Measurements from ENCODE around the gene MGAT5.
"Not testable (repeated sequence)": the region's sequence is repeated elsewhere in the genome, so short reads cannot be mapped to it uniquely, and the experiment has no call there.

Gene MGAT5

DNA sequence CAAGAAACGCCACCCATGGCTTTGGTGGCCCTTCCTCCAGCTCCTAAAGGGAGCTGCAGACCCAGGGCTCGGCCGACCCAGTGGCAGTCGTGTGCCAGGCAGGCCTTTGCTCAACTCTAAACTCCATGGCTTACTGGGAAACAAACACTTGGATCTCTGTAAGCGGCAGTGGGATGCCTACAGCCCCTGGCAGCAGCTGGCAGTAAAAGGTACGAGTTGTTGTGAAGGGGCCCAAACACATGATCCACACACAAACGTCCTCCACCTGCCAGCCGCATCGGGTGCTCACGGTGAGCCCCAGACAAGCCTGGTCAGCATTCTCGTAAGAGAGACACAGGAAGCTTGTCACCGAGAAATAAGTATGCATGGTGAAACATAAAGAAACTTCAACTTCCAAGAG, 214.9 kb downstream of the MGAT5 start:
- no peak for DNase-seq (ENCODE audit: low read depth)

DNA sequence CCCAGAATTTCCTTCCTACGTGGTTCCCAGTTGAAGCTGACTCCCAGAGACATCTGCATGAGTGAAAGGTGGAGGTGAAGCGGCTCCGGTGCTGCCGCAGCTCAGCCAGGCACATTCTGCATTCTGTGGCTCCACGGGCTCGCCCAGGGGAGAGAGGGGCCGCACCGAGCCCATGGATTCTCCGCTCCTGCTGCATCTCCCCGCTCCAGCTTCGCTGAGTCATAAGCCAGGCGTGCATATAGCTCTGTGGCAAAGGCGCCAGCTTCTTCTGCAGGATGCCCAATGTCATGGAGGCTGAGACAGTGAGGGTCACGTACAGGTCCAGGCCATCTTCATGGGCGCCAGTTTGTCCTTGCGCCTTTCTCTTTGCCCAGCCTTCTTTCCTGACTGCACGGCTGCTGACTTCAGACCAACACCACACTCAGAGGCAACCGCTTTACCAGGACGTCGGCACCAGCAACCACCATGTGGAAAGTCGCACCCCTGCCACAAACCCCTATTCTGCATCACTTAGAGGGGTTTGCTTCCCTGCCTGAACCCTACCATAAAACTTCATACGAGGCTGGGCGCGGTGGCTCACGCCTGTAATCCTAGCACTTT, 215.7 kb downstream of the MGAT5 start:
- DNase-seq (ENCODE audit: low read depth): no peak

DNA sequence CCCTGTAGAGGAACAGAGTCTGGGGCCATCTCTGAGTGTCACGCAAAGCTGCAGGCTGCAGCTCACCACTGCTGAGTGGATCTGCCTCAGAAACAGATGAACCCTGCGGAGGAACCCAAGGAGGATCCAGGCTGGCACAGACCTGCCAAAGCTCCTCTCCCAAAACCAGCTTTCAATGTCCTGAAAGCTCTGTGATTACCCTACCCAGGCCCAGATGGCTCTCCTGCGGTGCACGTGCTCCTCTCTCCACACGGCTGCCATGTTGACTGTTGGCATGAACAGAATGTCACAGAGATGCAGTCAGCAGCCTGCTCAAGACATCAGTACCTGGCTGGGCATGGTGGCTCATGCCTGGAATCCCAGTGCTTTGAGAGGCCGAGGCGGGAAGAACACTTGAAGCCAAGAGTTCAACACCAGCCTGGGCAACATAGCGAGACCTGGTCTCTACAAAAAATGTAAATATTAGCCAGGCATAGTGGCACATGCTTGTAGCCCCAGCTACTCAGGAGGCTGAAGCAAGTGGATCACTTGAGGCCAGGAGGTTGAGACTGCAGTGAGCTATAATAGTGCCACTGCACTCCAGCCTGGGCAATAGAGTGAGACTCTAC, 216.8 kb downstream of the MGAT5 start:
- no peak for DNase-seq (ENCODE audit: low read depth)

DNA sequence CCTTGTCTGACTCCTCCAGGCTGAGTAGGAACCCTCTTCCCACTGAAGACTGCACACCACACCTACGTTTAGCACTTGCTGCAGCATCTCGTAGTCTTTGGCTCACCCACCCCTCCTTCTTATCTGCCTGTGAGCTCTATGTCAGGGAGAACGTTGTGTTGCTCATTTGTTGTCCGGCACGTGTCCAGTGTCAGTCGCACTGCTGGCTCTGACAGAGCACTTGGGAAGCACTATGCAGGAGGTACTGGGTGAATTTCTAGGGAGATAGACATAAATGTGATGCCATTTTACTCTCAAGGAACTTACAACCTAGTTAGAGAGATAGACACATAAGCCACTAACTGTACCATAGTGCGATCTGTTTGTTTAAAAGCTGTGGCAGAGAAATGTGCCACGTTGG, 223.1 kb downstream of the MGAT5 start:
- DNase-seq (ENCODE audit: low read depth): not testable (repeated sequence)

DNA sequence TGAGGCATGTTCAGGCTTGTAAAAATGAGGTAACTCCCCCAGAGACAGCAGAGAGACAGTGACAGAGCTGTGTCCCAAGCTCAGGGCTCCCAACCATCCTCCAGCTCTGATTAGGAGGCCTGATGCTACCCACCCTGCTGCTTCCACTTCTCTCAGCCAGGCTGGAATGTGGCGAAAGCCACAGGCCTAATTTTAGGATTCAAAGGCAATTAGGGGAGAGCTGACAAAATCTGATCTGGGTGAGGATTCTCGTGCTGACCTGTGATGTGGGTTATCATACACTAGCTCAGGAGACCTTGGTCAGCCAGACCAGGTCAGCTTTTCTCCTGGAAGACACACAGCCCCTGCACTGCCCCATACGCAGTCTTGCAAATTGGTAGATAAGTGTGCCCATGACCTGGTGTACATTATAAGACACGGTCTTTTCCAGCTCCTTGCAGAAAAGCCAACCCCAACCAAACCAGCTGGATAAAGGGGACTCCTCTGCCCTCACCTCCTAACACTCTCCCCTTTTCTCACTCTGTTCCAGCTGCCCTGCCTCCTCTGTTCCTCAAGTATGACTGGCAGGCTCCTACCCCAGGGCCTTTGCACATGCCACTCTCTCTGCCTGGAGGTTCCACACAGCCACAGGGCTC, 225.9 kb downstream of the MGAT5 start:
- no peak for DNase-seq (ENCODE audit: low read depth)

DNA sequence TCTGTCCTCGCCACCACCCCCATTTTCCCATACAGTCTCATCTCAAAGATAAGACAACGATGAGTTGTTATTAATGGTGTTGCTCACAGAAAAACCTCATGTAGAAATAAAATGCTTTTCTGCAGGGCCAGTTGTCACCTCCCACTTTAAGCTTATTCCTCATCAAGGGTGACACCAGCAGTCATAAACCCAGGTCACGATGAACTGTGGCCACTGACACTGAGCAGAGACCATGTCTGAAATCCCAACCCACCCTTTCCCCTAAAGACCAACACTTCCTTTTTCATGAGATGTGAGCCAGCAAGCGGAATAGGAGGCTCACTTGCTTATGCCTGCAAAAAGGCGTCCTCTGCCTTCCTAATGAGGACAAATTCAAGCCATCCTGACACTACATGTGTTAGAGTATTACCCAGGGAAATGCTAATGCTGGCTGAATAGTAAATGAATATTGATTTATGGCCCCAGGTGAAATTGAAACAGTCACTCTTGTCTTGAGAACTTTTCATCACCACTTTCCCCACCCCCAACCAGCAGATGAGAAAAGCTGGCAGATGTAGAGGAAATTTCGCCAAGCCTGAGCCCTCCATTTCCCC, 228.4 kb downstream of the MGAT5 start:
- no peak for DNase-seq (ENCODE audit: low read depth)

DNA sequence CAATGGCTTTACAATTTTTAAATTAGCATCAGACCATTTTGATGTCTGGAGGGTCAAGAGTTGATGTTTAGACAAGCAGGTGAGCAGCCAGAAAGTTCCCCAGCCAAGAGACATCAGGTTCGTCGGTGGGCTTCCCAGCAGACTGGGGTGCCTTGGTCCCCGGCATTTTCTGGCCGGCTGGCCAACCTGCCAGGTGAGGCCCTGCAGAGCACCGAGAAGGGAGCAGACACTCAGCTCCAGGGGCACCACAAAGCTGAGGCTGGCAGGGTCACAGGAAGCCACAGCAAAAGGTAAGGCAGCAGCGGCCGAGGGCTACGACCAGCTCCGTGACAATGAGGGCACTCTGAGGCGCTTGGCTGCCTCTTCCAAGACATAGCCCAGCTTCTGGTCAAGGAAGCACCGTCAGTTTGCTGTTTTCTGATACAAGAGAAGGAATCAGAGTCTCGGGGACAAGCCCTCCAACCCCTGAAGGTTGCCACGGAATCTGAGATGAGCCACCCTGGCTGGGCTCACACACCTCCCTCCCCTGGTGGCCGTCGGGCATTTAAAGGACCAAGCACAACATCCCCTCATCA, 229.0 kb downstream of the MGAT5 start:
- DNase-seq (ENCODE audit: low read depth): no peak

DNA sequence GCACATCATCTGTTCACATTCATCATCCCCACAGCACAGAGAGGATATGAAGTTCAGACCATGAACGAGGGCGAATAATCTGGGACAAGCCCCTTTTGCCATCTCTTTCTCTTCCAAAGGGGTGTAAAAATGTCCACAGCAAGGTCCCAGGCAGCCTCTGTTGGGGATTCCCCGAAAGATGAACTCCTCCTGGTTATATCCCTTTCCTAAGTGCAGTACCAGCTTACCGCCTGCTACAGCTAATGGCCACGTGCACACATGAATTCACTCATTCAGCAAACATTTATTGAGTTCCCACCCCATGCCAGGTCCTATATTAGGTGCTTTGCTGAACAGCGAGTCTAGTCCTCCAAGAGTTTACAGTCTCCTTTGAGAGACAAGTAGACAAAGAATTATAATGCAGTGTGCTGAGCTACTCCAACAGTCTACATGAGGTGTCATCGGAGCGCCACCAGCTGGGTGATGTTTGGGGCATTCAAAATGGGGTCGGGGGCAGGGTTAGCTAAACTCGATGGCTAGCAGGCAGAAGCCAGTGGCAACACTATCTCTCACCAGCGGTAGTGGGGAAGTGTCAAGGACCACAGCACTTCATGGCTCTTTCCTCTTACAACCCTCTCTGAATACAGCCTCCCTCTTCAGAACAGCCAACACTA, 236.0 kb downstream of the MGAT5 start:
- DNase-seq (ENCODE audit: low read depth): no peak

DNA sequence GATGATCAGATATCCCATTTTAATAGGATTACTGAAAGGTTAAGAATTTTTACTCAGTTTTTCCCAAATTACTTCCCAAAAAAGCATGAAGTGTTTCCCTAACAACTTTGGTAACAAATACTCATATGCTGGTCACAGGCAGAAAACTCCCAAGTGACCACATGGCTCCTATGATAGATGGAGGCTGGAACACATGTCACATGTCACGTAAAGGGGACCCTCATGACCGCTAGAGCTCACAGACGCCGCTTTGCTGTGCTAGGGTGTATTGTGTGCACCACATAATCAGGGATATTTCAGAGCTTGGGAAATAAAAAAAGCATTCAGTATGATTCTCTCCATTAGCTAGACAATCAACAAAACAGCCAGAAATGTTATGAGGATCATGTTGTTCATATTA, 236.7 kb downstream of the MGAT5 start:
- DNase-seq (ENCODE audit: low read depth): no peak

DNA sequence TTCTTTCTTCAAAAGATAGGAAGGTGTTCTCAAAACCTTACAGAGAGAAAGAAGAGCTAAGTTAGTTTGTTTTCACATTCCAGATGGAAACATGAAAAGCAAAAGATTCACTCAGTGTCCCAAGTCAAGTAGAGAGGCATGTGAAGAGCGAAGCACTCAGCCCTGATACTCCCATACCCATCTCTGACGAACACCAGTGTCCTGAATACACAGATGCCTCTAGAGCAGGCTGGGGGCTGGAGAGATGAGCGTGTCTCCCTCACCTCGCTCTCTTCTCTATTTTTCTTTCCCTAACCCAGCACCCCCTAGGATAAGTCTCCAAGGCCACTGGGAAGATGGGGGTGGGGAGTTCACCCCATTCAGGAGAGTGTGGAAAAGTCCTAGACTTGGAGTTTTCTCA, 237.2 kb downstream of the MGAT5 start:
- DNase-seq (ENCODE audit: low read depth): no peak

DNA sequence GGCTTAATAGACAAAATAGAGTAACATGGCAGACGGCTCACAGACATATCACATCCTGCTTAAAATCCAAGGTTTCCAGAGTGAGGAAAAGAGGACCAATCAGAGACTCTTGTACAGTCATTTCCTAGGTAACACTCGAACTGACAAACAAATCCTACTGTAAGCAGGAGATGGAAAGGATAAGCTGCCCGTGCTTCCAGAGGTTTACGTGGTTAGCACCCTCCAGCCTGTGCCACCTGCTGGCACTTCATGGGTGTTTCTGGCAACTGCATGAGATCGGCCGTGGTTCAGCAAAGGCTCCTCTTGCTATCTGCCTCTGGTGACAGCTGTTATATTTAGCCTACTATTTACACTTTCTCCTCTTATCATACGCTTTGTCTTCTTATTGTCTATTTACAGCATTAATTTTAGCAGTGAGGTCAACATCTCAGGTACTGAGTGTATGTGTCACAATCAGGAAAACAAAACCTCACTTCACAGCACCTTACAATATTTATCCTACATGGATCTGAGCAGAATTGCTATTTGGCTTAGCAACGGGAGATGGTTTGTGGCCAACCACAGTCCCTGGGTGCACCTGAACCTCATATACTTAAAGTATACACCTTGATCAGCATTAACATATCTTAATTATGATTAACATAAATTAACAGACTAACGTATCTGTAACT, 238.0 kb downstream of the MGAT5 start:
- DNase-seq (ENCODE audit: low read depth): no peak

DNA sequence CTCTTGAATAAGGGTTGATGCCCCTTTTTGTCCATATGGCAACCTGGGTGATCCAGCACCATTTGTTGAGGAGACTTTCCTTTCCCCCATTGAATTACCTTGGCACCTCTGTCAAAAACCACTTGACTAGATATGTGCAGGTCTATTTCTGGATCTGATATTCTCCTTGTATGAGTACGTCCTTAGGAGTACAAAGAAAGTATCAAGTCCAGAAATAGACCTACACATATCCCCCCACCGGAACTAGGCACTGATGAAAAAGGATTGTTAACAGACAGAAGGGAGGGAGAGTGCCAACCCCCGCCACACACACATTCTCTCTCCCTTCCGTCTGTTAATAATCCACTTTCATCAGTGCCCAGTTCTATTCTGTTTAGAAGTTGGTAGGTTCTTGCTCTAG, 239.9 kb downstream of the MGAT5 start:
- DNase-seq (ENCODE audit: low read depth): no peak

DNA sequence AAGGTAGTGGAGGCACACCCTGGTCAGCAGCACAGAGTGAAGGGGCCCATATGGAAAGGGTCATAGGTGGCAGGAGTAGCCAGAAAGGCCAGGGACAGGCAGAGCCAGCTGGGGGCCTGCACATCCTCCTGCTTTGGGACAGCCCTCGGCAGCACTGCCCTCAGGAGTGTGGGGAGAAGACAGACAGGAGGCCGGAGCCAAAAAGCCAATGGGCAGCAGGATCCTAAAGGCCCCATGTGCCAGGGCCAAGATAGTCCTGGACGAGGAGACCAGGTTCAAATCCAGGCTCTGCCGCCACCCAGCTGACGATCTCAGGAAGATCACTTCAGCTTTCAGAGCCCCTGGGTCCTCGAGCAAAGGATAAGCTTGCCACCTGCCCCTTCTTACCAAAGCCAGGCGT, 244.8 kb downstream of the MGAT5 start:
- DNase-seq (ENCODE audit: low read depth): no peak

DNA sequence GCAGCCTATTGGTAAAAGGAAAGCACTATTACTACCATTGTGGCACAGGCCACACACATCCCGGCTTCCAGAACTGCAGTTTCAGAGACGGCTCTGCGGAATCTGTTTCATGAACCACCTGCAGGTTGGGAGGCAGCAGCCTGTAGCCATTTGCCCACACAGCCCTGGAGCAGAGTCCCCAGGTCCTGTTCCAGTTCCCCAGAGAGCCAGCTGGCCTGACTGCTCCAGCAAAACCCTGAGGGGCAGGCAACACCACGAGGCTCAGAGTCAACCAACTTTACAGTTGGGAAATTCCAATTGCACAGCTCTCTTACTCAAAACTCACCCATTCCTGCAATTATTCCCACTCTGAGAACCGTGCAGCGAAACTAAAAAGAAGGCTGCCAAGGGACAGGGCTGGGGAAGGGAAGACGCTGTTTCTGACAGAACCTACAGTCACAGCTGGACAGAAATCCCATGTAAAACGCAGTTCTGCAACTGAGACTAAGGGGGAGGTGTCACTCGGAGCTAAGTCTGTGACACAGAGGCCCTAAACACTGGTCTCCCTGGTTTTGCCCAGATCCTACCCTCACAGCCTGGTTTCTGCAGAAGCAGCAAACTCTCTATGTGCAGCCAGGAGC, 245.5 kb downstream of the MGAT5 start:
- DNase-seq (ENCODE audit: low read depth): no peak

DNA sequence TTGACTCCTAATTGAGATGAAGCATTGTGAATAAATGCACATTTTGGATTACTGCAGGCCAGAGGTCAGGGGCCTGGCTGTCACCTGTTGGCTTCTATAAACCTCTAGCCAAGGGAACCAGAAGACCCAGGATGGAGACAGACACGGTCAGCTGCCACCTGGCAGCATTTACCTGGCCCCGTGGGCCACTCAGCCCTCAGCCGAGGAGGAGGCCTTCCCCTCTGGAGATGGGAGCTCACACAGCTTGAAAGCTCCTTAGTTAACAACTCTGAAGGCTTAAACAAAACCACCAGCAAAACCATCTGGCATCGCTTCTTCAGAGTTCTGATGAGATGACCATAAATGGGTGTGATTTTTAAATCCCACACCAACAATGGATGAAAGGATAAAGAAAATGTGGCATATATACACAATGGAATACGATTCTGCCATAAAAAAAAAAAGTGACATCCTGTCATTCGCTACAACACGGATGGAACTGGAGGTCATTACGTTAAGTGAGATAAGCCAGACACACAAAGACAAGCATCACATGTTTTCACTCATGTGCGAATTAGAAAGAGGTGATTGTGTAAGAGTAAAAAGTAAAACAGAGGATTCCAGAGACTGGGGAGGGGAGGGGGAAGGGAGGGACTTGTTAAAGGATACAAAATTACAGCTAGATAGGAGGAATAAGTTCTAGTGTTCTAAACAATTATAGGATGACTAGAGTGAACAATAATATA, 246.5 kb downstream of the MGAT5 start:
- no peak for DNase-seq (ENCODE audit: low read depth)

DNA sequence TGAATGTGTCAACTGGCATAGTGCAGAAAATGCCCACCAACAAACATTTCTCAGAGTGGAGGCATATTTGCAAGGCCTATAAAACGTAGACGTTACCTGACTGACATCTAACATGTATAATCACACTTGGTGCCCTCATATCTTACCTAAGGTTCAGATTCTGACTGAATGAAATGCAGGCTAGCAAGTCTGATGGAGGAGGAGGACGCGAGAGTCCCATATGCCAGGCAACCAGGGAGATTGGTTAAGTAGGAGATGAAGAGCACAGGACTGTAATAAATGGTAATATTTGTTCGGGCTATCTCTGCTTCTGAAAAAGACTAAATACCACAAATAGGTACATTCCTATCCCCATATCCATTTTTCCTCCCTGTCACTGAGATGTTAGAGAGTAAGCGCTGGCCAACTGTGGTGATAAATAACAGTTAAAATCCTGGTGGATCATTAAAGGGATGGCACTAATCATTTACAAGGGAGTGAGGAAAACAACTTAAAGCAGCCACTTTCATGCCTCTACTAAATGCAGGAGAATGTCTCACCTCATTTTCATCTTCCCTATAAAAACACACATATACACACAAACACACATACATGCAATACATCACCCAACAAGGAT, 247.7 kb downstream of the MGAT5 start:
- no peak for DNase-seq (ENCODE audit: low read depth)

DNA sequence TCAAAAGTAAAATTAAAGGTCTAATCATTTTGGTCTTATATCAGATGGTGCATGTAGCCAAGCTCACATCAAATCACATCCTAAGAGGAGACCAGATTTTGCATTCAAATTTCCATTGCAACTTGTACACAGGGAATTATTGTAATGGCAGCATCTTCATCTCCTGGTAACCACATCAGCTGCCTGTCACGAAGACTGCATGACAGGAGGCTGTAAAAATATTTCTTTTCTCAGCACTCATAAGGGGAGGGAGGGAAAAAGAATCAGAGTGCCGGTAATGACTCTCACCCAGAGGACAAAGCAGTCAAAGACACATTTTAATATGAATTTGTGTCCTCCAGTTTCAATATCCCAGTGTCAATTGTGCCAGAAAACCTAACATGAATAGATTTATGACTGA, 248.2 kb downstream of the MGAT5 start:
- no peak for DNase-seq (ENCODE audit: low read depth)

All from stimulated activated CD8-positive, alpha-beta memory T cell treated with anti-CD3 and anti-CD28 coated beads, Interleukin-7, amount 100 ng/mL, for 24 hours (primary cell).